SK-N-MC (cell line): ENCODE measurements around the gene FBXO17.

Experiments used
- EZH2 ChIP-seq: fragments of 200-600 bp; sonication (generic); IDR thresholded peaks from one replicate; pipeline ENCODE4 v1.6.1; 2017; ENCODE audit warnings: antibody characterized with exemption
- POLR2AphosphoS5 ChIP-seq: IDR thresholded peaks from 2 replicates; pipeline ENCODE4 v1.6.1; 2012; ENCODE audit warnings: mild to moderate bottlenecking, low read depth, low read length, borderline replicate concordance

- TF ChIP-seq EZH2: no peak
- TF ChIP-seq POLR2AphosphoS5: no peak
These were observed 23.0 kb downstream of the FBXO17 start for GRCh38 chr19:38952395-38953165.
